HUES64 (cell line): ENCODE results near the gene PLPPR1.

ENCODE experiments used
- H3K27ac ChIP-seq: 2 replicates; pipeline ENCODE4 v1.7.0; 2013; ENCODE audit warnings: low read depth, low read length, inconsistent platforms
- H3K27me3 ChIP-seq: 2 replicates; pipeline ENCODE4 v1.6.1; 2013; ENCODE audit warnings: mild to moderate bottlenecking, low read length; ENCODE audit not compliant: insufficient read depth
- H3K36me3 ChIP-seq: 2 replicates; pipeline ENCODE4 v1.6.1; 2013; ENCODE audit warnings: mild to moderate bottlenecking, low read length; ENCODE audit not compliant: insufficient read depth
- H3K4me1 ChIP-seq: 2 replicates; pipeline ENCODE4 v1.6.1; 2013; ENCODE audit warnings: mild to moderate bottlenecking, low read length, moderate library complexity; ENCODE audit not compliant: insufficient read depth
- H3K4me3 ChIP-seq: 2 replicates; pipeline ENCODE4 v1.5.1; 2013; ENCODE audit warnings: mild to moderate bottlenecking, low read length, moderate library complexity
- H3K9ac ChIP-seq: 2 replicates; pipeline ENCODE4 v1.6.1; 2013; ENCODE audit warnings: mild to moderate bottlenecking, low read depth, low read length
- H3K9me3 ChIP-seq: 2 replicates; pipeline ENCODE4 v1.6.1; 2013; ENCODE audit warnings: low read depth, low read length; ENCODE audit not compliant: insufficient read depth
- WGBS: fragments of 150-250, 120-280 bp; methylation state at CpG from one replicate; pipeline ENCODE4 v1.1.7; 2013; ENCODE audit warnings: missing lambda C conversion rate; 5-methylcytosine and 5-hydroxymethylcytosine counted together

Gene PLPPR1

DNA sequence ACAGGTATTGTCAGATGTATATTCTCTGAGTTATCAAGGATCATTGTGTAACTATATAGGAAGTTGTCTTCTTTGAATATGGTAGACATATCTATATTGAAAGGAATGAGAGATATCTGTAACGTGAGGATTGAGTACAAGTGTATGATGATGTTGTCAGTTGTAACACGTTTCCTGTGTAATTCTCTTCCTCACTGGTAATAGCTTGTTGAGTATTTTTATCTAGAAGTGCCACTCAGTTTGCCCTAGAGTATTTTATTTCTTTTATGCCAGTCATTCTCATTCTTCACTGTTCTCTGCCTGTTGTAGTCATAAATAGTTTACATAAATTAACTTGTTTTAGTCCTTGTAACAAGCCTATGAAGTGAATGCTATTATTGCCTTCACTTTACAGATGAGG is 184.1 kb downstream of the PLPPR1 start:
- no peaks in the 10 kb centered on the region for H3K4me1 ChIP-seq
- no peak overlapping the region for H3K4me3 ChIP-seq
- no peaks in the 10 kb centered on the region for H3K27me3 ChIP-seq
- H3K27ac ChIP-seq: no peak overlapping the region
- H3K36me3 ChIP-seq: no peaks in the 10 kb centered on the region
- WGBS: 88% methylated on average over 2 of the region's 2 CpGs
- H3K9me3 ChIP-seq: no peaks in the 10 kb centered on the region
- no peak overlapping the region for H3K9ac ChIP-seq

DNA sequence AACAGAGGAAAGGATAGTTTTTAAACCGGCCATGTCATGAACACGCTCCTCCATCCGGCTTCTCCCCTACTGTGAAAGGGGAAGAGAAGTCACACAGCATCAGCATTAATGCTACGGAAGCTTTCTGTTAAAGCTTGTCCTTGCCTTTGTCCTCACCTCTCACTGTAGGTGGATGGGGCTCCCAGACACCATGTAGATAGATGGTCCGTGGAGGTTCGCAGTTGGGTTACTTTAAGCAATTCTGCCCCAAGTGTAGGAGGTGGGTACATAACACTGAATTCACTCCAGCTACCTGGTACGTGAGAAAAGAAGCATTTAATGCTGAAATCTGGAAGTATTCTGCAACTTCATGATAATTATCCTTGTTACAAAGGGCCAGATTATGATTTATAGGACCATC is 190.5 kb downstream of the PLPPR1 start:
- no peaks in the 10 kb centered on the region for H3K36me3 ChIP-seq
- H3K4me3 ChIP-seq: no peak overlapping the region
- no peaks in the 10 kb centered on the region for H3K4me1 ChIP-seq
- no peak overlapping the region for H3K27ac ChIP-seq
- H3K9ac ChIP-seq: no peak overlapping the region
- no peaks in the 10 kb centered on the region for H3K27me3 ChIP-seq
- WGBS: 93% methylated on average over 7 of the region's 7 CpGs
- H3K9me3 ChIP-seq: no peaks in the 10 kb centered on the region

DNA sequence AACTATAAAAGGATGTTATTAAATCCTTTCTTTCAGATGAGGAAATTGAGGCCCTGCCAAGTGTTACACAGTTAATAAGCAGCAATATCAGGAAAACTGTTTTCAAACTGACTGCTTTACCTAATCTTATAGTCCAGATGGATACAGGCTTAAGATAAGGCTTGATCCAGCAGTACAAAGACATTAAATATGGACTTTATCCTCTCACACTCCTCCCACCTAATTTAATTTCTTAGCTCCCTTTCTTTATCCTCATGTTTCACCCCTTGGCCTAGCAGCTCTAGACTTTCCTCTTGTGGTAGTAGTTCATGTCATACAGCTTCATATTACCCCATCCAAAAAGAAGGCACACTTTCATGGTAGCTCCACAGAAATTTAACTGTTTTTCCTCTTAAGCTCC is 191.8 kb downstream of the PLPPR1 start:
- Histone ChIP-seq H3K36me3 (no peaks in the 10 kb centered on the region), H3K27ac (no peak overlapping the region), H3K9me3 (no peaks in the 10 kb centered on the region), H3K4me3 (no peak overlapping the region), H3K27me3 (no peaks in the 10 kb centered on the region), H3K9ac (no peak overlapping the region), H3K4me1 (no peaks in the 10 kb centered on the region)

DNA sequence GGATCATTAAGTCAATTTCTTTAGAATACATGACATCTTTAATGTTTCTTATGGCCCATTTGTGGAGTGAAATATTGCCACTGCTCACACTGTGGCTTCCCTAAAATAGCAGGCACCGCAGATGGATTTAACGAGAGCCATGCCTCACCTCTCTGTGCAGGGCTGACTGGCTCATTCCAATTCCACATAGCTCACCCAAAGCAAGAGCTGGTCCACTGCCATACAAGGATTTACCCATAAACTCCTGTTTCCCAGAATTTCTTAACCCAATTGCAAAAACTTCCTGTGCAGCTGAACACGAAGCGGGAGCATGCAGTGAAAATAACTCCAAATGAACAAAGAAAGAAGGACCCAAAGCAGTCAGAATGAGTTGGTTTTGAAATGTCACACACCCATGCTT is 196.7 kb downstream of the PLPPR1 start:
- no peaks in the 10 kb centered on the region for H3K36me3 ChIP-seq
- no peak overlapping the region for H3K27ac ChIP-seq
- H3K9me3 ChIP-seq: no peaks in the 10 kb centered on the region
- no peak overlapping the region for H3K9ac ChIP-seq
- no peaks in the 10 kb centered on the region for H3K27me3 ChIP-seq
- H3K4me3 ChIP-seq: no peak overlapping the region
- 90% methylated on average over 4 of the region's 4 CpGs for WGBS
- peaks cover 6% of the 10 kb centered on the region for H3K4me1 ChIP-seq

DNA sequence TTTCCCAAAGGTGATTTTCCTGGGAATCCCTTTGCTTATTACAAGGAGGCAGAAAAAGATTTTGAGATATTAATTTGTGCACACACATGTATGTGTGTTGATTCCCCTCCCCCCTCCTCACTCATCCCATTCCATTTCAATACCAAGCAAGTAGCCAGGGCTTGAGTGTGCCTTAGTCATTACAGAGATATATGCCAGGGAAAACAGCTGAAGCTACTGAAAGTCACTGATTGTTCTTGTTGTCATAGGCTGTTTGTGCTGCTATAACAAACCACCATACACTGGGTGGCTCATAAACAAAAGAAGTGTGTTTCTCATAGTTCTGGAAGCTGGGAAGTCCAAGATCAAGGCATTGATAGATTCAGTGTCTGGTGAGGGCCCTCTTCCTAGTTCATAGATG is 197.6 kb downstream of the PLPPR1 start:
- Histone ChIP-seq H3K27me3 (no peaks in the 10 kb centered on the region), H3K36me3 (no peaks in the 10 kb centered on the region), H3K4me1 (peaks cover 15% of the 10 kb centered on the region), H3K9ac (no peak overlapping the region), H3K9me3 (no peaks in the 10 kb centered on the region), H3K27ac (no peak overlapping the region), H3K4me3 (no peak overlapping the region)

DNA sequence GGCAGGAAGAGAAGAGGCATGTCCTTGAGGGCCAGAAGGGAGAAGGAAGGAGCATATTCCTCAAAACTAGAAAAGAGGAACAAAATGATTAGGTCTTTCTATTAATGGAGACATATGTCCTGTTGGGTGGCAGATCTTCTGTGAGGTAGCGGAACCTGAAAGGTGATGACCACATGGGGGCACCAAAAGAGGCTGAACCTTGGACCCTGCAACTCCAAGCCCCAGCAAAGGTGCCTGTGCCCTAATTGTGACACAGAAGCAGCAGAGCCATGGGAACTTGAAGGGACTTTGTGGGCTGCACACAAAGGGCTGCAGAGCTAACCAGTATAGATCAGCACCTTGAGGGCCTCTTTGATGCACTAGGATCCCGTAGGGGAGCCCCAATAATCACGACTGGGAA is 198.3 kb downstream of the PLPPR1 start:
- Histone ChIP-seq H3K27me3 (no peaks in the 10 kb centered on the region), H3K9me3 (no peaks in the 10 kb centered on the region), H3K4me1 (peaks cover 22% of the 10 kb centered on the region), H3K27ac (no peak overlapping the region), H3K9ac (no peak overlapping the region), H3K36me3 (no peaks in the 10 kb centered on the region), H3K4me3 (no peak overlapping the region)
- WGBS: 65% methylated on average over 3 of the region's 3 CpGs

DNA sequence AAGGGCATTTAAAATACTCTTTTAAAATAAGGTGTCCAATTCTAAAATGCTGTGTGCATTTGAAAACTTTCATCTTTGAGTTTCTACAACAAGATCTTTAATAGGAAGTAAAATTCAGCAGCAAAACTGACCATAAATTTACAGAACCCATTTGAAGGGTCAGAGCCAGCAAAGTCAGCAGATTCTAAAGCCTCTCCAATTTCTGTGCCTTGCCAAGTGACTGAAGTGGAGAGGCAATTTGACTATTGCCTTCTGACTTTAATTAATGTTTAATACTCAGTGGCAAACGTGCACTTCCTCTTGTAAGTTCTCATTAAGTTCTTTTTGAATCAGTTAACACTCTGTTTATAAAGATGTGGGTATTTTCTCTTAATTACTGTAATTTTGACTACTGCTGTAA is 201.1 kb downstream of the PLPPR1 start:
- peaks cover 37% of the 10 kb centered on the region for H3K4me1 ChIP-seq
- H3K9me3 ChIP-seq: no peaks in the 10 kb centered on the region
- H3K27me3 ChIP-seq: no peaks in the 10 kb centered on the region
- H3K36me3 ChIP-seq: no peaks in the 10 kb centered on the region
- no peak overlapping the region for H3K9ac ChIP-seq
- H3K27ac ChIP-seq: no peak overlapping the region
- WGBS: 100% methylated on average over 1 of the region's 1 CpG
- H3K4me3 ChIP-seq: no peak overlapping the region

DNA sequence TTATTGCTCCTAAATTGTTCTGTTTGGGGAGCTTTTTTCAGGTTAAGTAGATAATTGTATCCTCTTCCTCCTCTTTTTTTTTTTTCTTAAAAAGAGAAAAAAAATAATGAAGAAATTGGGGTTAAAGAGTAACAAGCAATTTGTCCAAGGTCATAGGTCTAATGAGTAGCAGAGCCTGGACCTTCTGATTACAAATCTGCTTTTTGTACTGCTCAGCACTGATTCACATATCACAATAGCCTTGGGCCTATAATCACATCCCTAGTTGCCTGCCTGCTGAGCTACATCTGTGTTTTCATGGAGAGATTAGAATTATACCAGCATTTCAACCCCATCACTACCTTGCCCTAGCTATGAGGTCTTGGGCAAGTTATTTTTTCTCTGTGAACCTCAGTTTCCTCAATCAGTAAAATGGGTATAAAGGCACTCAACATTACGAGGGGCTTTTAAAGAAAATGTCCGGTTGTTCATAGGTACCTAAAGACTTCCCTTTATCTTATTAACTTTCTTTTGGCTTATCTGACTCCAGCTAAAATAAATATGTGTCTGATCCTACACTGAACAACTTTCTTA is 204.0 kb downstream of the PLPPR1 start:
- H3K4me3 ChIP-seq: no peak overlapping the region
- no peaks in the 10 kb centered on the region for H3K36me3 ChIP-seq
- no peaks in the 10 kb centered on the region for H3K27me3 ChIP-seq
- H3K9me3 ChIP-seq: no peaks in the 10 kb centered on the region
- H3K9ac ChIP-seq: no peak overlapping the region
- H3K27ac ChIP-seq: no peak overlapping the region
- H3K4me1 ChIP-seq: peaks cover 43% of the 10 kb centered on the region
- 98% methylated on average over 2 of the region's 2 CpGs for WGBS

DNA sequence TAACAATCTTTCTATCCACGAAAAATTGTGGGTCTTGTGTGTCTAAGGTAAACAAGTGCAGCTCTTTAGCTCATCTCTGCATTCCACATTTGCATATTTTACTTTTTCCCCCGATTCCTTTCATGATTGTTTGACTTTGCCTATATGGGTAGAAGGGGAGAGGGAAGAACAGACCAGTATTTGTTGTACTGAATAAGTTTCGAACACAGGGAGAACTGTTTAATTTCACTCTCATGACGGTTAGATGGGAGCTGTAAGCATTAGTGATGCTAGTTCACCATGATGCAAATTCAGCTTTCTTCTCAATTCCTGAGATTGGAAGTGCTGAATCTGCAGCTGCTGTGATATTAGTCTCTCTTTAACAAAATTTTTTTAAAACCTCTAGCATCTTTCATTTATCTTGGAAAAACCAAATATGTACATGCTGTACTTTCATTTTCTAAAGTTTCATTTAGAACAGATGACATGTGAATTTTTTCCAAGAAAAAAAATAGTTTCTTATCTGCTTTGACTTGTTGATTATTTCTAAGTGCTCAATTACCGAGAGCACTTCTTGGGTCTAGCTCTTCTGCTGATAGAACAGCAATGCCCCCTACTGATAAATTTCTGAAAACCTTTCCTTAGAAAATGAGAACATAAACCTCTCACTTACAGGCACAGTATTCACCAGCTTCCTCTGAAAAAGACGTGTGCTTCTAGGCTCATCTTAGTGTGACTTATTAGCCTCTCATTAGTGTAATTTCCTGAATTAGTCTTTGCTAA is 206.8 kb downstream of the PLPPR1 start:
- Histone ChIP-seq H3K36me3 (no peaks in the 10 kb centered on the region), H3K9ac (no peak overlapping the region), H3K4me1 (peaks cover 36% of the 10 kb centered on the region), H3K9me3 (no peaks in the 10 kb centered on the region; the same call in 1 of the 2 replicates), H3K27ac (no peak overlapping the region), H3K4me3 (no peak overlapping the region), H3K27me3 (no peaks in the 10 kb centered on the region)
- WGBS: 50% methylated on average over 6 of the region's 6 CpGs

DNA sequence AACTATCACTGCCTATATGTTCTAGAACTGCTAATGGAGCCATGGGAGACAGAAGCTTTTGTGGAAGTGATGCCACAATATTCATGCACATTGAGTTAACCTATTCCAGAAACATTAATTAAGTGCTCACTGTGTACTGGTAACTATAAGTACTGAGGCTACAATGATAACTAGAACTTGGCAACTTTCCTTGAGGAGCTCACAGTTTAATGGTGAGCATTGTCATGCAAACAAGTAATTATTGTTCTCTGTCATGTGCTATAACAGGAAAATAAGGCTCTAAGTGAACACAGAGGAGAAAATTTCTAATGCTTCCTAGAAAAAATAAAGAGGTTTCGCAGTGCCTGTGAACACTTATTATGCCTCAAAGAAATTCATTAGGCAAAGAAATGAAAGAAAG is 214.1 kb downstream of the PLPPR1 start:
- no peak overlapping the region for H3K4me3 ChIP-seq
- 94% methylated on average over 1 of the region's 1 CpG for WGBS
- no peaks in the 10 kb centered on the region for H3K27me3 ChIP-seq
- H3K36me3 ChIP-seq: no peaks in the 10 kb centered on the region
- no peak overlapping the region for H3K9ac ChIP-seq
- no peaks in the 10 kb centered on the region; the same call in 1 of the 2 replicates for H3K9me3 ChIP-seq
- no peaks in the 10 kb centered on the region for H3K4me1 ChIP-seq
- no peak overlapping the region for H3K27ac ChIP-seq

DNA sequence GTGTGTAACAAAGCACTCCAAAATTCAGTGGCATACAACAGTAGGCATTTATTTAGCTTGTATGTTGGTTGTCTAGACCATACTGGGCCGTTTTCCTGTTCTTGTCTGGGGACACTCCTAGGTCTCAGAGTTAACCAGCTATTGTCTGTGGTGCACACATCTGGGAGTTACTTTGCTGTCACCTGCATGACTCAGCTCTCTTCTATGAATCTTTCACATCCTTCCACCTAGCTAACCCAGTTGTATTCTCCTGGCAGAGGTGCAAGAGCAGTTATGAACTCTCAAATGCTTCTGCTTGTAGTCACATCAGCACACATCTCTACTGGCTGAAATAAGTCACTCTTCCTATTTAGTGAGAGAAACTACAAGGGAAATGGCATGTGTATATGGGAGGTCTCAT is 218.2 kb downstream of the PLPPR1 start:
- 85% methylated on average over 1 of the region's 1 CpG for WGBS

DNA sequence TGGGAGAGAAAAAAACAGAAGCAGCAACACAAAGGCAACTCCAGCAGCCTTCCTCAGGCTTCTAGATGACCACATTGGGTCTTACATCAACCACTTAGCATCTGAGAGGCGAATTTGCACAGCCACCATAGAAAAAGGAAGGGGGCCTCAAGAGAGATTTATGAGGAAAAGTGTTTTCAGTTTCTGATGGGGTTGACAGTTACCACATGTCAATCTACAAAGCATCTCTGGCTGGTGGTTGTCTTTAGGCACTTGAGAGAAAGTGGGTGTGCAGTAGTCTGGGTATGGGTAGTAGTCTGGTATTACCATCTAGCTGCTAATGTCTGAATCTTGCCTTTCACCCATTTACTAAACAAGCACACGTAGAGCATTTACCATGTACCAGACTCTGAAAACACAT is 218.8 kb downstream of the PLPPR1 start:
- no peak overlapping the region for H3K4me3 ChIP-seq
- 86% methylated on average over 2 of the region's 2 CpGs for WGBS
- no peaks in the 10 kb centered on the region for H3K36me3 ChIP-seq
- no peak overlapping the region for H3K27ac ChIP-seq
- no peaks in the 10 kb centered on the region for H3K27me3 ChIP-seq
- H3K9ac ChIP-seq: no peak overlapping the region
- H3K9me3 ChIP-seq: no peaks in the 10 kb centered on the region
- no peaks in the 10 kb centered on the region for H3K4me1 ChIP-seq

More for the DNA sequence above, 218.2 kb downstream of the PLPPR1 start:
- Histone ChIP-seq H3K4me1 (no peaks in the 10 kb centered on the region), H3K4me3 (no peak overlapping the region), H3K36me3 (no peaks in the 10 kb centered on the region), H3K9ac (no peak overlapping the region), H3K9me3 (no peaks in the 10 kb centered on the region), H3K27ac (no peak overlapping the region), H3K27me3 (no peaks in the 10 kb centered on the region)
